ENCODE data around the gene SLC13A4.

Gene SLC13A4

GRCh38 chr7:135731131-135731530 is 3.1 kb upstream of the SLC13A4 start:
- no peak for DNase-seq (ENCODE audit: low spot score)
- no peak overlapping the region for H3K4me3 ChIP-seq
- no peak for TF ChIP-seq CTCF (IDR thresholded peaks at IDR 0.05)
- H3K27ac ChIP-seq: no peak overlapping the region

- no peak for TF ChIP-seq CTCF (IDR thresholded peaks at IDR 0.05)
- no peak for DNase-seq (ENCODE audit: low spot score)
Observed at GRCh38 chr7:135729230-135729629, 1.2 kb upstream of the SLC13A4 start.

GRCh38 chr7:135726911-135727673 is 894 bp downstream of the SLC13A4 start:
- no peak overlapping the region for H3K27ac ChIP-seq
- no peak for TF ChIP-seq CTCF (IDR thresholded peaks at IDR 0.05)
- H3K4me3 ChIP-seq: no peak overlapping the region
- DNase-seq (ENCODE audit: low spot score): no peak

More at GRCh38 chr7:135729230-135729629, 1.2 kb upstream of the SLC13A4 start:
- Histone ChIP-seq H3K4me3 (no peak overlapping the region), H3K27ac (no peak overlapping the region)

- no peak for TF ChIP-seq CTCF (IDR thresholded peaks at IDR 0.05)
- no peak overlapping the region for H3K4me3 ChIP-seq
- no peak for DNase-seq (ENCODE audit: low spot score)
- H3K27ac ChIP-seq: no peak overlapping the region
Observed at GRCh38 chr7:135726276-135726788, 1.7 kb downstream of the SLC13A4 start.

GRCh38 chr7:135723411-135723810 is 4.6 kb downstream of the SLC13A4 start:
- H3K27ac ChIP-seq: no peak overlapping the region
- no peak overlapping the region for H3K4me3 ChIP-seq
- DNase-seq (ENCODE audit: low spot score): no peak
- no peak for TF ChIP-seq CTCF (IDR thresholded peaks at IDR 0.05)

- Histone ChIP-seq H3K4me3 (no peak overlapping the region), H3K27ac (no peak overlapping the region)
- no peak for DNase-seq (ENCODE audit: low spot score)
- no peak for TF ChIP-seq CTCF (IDR thresholded peaks at IDR 0.05)
Observed at GRCh38 chr7:135721198-135721820, 6.7 kb downstream of the SLC13A4 start.

- no peak overlapping the region for H3K27ac ChIP-seq
- DNase-seq (ENCODE audit: low spot score): no peak
- TF ChIP-seq CTCF (IDR thresholded peaks at IDR 0.05): no peak
- H3K4me3 ChIP-seq: no peak overlapping the region
Observed at GRCh38 chr7:135719688-135720087, 8.3 kb downstream of the SLC13A4 start.
